H1 (cell line): ENCODE results near the gene ZNF705A. TPM values are rescaled to one million over a fixed set of nuclear protein-coding genes. Genes with fewer than 3 reads are reported as not detected.
A peak's percentile ranks its signal among the peaks of the same experiment; 100 is the strongest.
"Not testable (repeated sequence)": the region's sequence is repeated elsewhere in the genome, so short reads cannot be mapped to it uniquely, and the experiment has no call there.

ENCODE experiments used
- CTCF ChIA-PET: fragments of 300-600 bp; sonication (Branson Sonifier 250); formaldehyde crosslinking; loops from one replicate; lab custom pipeline; 2021; ENCODE audit not compliant: partially characterized antibody; lab: Charles Lee
- POLR2A ChIA-PET: fragments of 300-600 bp; sonication (Branson Sonifier 250); formaldehyde crosslinking; loops from one replicate; lab custom pipeline; 2021; ENCODE audit warnings: inconsistent platforms; ENCODE audit not compliant: partially characterized antibody; lab: Charles Lee
- DNase-seq, 2 experiments: peaks; one replicate each; pipeline versions ENCODE4 v3.0.0 to v3.0.0-alpha.2; 2010 to 2022; ENCODE audit warnings: low spot score in 2 of 2, low read depth in 1 of 2, mixed read lengths in 1 of 2
- FAIRE-seq: peaks from 2 replicates; lab custom pipeline; 2011; peaks lifted over from hg19 to GRCh38; lab: Jason Lieb, UNC
- H2AFZ ChIP-seq: 2 replicates; pipeline ENCODE4 v1.8.1; 2012; ENCODE audit warnings: low read length, inconsistent platforms
- H2AK5ac ChIP-seq: 2 replicates; pipeline ENCODE4 v1.6.1; 2013; ENCODE audit warnings: low read depth, low read length
- H2BK120ac ChIP-seq: replicated peaks from 2 replicates; pipeline ENCODE3; 2013; ENCODE audit warnings: low read depth, low read length, inconsistent platforms
- H2BK12ac ChIP-seq: 2 replicates; pipeline ENCODE4 v1.6.1; 2013; ENCODE audit warnings: low read depth, low read length
- H2BK15ac ChIP-seq: 2 replicates; pipeline ENCODE4 v1.6.1; 2013; ENCODE audit warnings: low read length
- H2BK20ac ChIP-seq: 2 replicates; pipeline ENCODE4 v1.6.1; 2013; ENCODE audit warnings: low read length
- H2BK5ac ChIP-seq: 2 replicates; pipeline ENCODE4 v1.6.1; 2013; ENCODE audit warnings: low read depth, low read length
- H3K14ac ChIP-seq: 2 replicates; pipeline ENCODE4 v1.6.1; 2013; ENCODE audit warnings: inconsistent platforms; ENCODE audit not compliant: insufficient read length
- H3K18ac ChIP-seq: 2 replicates; pipeline ENCODE4 v1.6.1; 2013; ENCODE audit warnings: low read length; ENCODE audit errors: extremely low read depth
- H3K23ac ChIP-seq: 2 replicates; pipeline ENCODE4 v1.6.1; 2013; ENCODE audit warnings: inconsistent platforms; ENCODE audit not compliant: insufficient read length
- H3K23me2 ChIP-seq: 2 replicates; pipeline ENCODE4 v1.6.1; 2013; ENCODE audit warnings: low read depth, low read length
- H3K27ac ChIP-seq: 2 replicates; pipeline ENCODE4 v1.6.1; 2011; ENCODE audit warnings: low read depth, low read length, inconsistent platforms
- H3K27me3 ChIP-seq, 4 experiments: replicated peaks in 1 of 4; 1 replicate in 1 of 4; 2 replicates in 3 of 4; pipeline versions ENCODE4 v1.6.1 to v1.8.1; 2011 to 2013; ENCODE audit warnings: low read length in 3 of 4, mild to moderate bottlenecking in 3 of 4, inconsistent platforms in 2 of 4, mixed read lengths in 2 of 4, moderate library complexity in 1 of 4; ENCODE audit not compliant: control insufficient read depth in 3 of 4, insufficient read depth in 3 of 4; ENCODE audit errors: extremely low read depth in 1 of 4
- H3K36me3 ChIP-seq, 4 experiments: 2 replicates each; pipeline versions ENCODE4 v1.6.1 to v1.8.1; 2011 to 2013; ENCODE audit warnings: mild to moderate bottlenecking in 4 of 4, low read length in 3 of 4, moderate library complexity in 2 of 4, control low read depth in 1 of 4, inconsistent platforms in 1 of 4; ENCODE audit not compliant: insufficient read depth in 4 of 4, control insufficient read depth in 2 of 4
- H3K4ac ChIP-seq: replicated peaks from 2 replicates; pipeline ENCODE3; 2013; ENCODE audit warnings: low read length, low read depth, mixed read lengths, inconsistent platforms; ENCODE audit not compliant: insufficient read length
- H3K4me1 ChIP-seq, 4 experiments: replicated peaks in 1 of 4; 1 replicate in 1 of 4; 2 replicates in 3 of 4; pipeline versions ENCODE4 v1.6.1 to v1.8.1; 2011 to 2013; ENCODE audit warnings: low read length in 3 of 4, inconsistent platforms in 2 of 4, mixed read lengths in 1 of 4; ENCODE audit not compliant: insufficient read depth in 4 of 4, control insufficient read depth in 3 of 4
- H3K4me2 ChIP-seq, 2 experiments: 2 replicates each; pipeline versions ENCODE4 v1.6.1 to v1.8.1; 2011 to 2013; ENCODE audit warnings: low read depth in 2 of 2, low read length in 2 of 2, control low read depth in 1 of 2, inconsistent platforms in 1 of 2, mild to moderate bottlenecking in 1 of 2; ENCODE audit not compliant: insufficient read depth in 1 of 2
- H3K4me3 ChIP-seq, 4 experiments: fragments of 200-600, 300-600 bp in 1 of 4; sonication (generic), shearing (Covaris generic), sonication (Bioruptor Twin) in 1 of 4; 2 replicates each; pipeline versions ENCODE4 v1.5.1 to v1.8.1; 2011 to 2016; ENCODE audit warnings: low read length in 4 of 4, low read depth in 3 of 4, control low read depth in 2 of 4, inconsistent platforms in 2 of 4, mild to moderate bottlenecking in 2 of 4, mixed read lengths in 1 of 4, moderate library complexity in 1 of 4; ENCODE audit not compliant: insufficient read depth in 2 of 4; ENCODE audit errors: extremely low read depth in 1 of 4
- H3K56ac ChIP-seq: replicated peaks from 2 replicates; pipeline ENCODE3; 2013; ENCODE audit warnings: low read depth, mild to moderate bottlenecking, mixed read lengths, low read length, inconsistent platforms; ENCODE audit not compliant: insufficient read length
- H3K79me1 ChIP-seq: 2 replicates; pipeline ENCODE4 v1.6.1; 2013; ENCODE audit warnings: low read depth, low read length, control low read depth
- H3K79me2 ChIP-seq, 2 experiments: 2 replicates each; pipeline versions ENCODE4 v1.6.1 to v1.8.1; 2012 to 2013; ENCODE audit warnings: low read length in 2 of 2, mild to moderate bottlenecking in 2 of 2, inconsistent platforms in 1 of 2; ENCODE audit not compliant: insufficient read depth in 2 of 2, control insufficient read depth in 1 of 2
- H3K9ac ChIP-seq, 4 experiments: replicated peaks in 1 of 4; 1 replicate in 1 of 4; 2 replicates in 3 of 4; pipeline versions ENCODE4 v1.6.1 to v1.8.1; 2011 to 2013; ENCODE audit warnings: low read depth in 3 of 4, low read length in 3 of 4, control low read depth in 2 of 4, mild to moderate bottlenecking in 2 of 4, moderate library complexity in 2 of 4, inconsistent platforms in 1 of 4; ENCODE audit errors: extremely low read depth in 1 of 4
- H3K9me3 ChIP-seq, 2 experiments: 2 replicates each; pipeline versions ENCODE4 v1.6.1 to v1.8.1; 2012 to 2013; ENCODE audit warnings: mild to moderate bottlenecking in 2 of 2, moderate library complexity in 2 of 2, control low read depth in 1 of 2, inconsistent platforms in 1 of 2, low read depth in 1 of 2, low read length in 1 of 2, mixed read lengths in 1 of 2; ENCODE audit not compliant: insufficient read depth in 2 of 2
- H4K20me1 ChIP-seq, 2 experiments: replicated peaks in 1 of 2; 2 replicates each; pipeline versions ENCODE3 to v1.8.1; 2011 to 2013; ENCODE audit warnings: inconsistent platforms in 2 of 2, low read length in 2 of 2, mild to moderate bottlenecking in 1 of 2; ENCODE audit not compliant: insufficient read depth in 2 of 2, control insufficient read depth in 1 of 2
- H4K5ac ChIP-seq: 2 replicates; pipeline ENCODE4 v1.6.1; 2013; ENCODE audit warnings: low read length, low read depth, mixed read lengths, inconsistent platforms; ENCODE audit not compliant: insufficient read length
- H4K8ac ChIP-seq: 2 replicates; pipeline ENCODE4 v1.8.0; 2013; ENCODE audit warnings: mild to moderate bottlenecking, moderate library complexity, low read length, inconsistent platforms; ENCODE audit not compliant: insufficient read depth; ENCODE audit errors: extremely low read depth
- H4K91ac ChIP-seq: replicated peaks from 2 replicates; pipeline ENCODE3; 2013; ENCODE audit warnings: low read length, mixed read lengths, inconsistent platforms; ENCODE audit not compliant: insufficient read length
- WGBS, 2 experiments: shearing (Covaris generic) in 1 of 2; methylation state at CpG; one replicate each; pipeline versions ENCODE4 v1.1.6 to v1.1.7; 2013 to 2015; ENCODE audit warnings: low lambda C conversion rate in 2 of 2, mixed read lengths in 2 of 2, inconsistent platforms in 1 of 2, low coverage in 1 of 2, missing lambda C conversion rate in 1 of 2; ENCODE audit not compliant: insufficient replicate concordance in 2 of 2, insufficient coverage in 1 of 2, insufficient read length in 1 of 2; ENCODE audit errors: extremely low coverage in 1 of 2, missing lambda C conversion rate in 1 of 2; 5-methylcytosine and 5-hydroxymethylcytosine counted together
- polyA plus RNA-seq, 7 experiments: library from polyadenylated mRNA; depleted of rRNA in 3 of 7; stranded (reverse) in 5 of 7; unstranded in 2 of 7; fragments of >200 nt in 5 of 7; fragments of 200-250 nt in 2 of 7; gene quantifications; 1 replicate in 5 of 7; 2 replicates in 1 of 7; 4 replicates in 1 of 7; pipeline versions ENCODE4 v1.2.1 to v1.2.3, GENCODE V29; 2011 to 2013; ENCODE audit warnings: missing spikeins in 2 of 7, mixed read lengths in 2 of 7
- total RNA-seq: library from RNA; stranded (reverse); fragmentation: NEBNext Ultra II Directional; extraction: Animal tissue kit (Norgen Biotek cat#: 25700); gene quantifications from 2 replicates; pipeline ENCODE4 v1.2.1, GENCODE V29; 2021

ZNF705A gene
- total and polyA plus RNA-seq, 2 of the 8 experiments (the other 6 are each of a cell fraction or from before 2014, with no cell fraction given), result not detected

- H3K4ac ChIP-seq, H3K23ac ChIP-seq, H2BK12ac ChIP-seq, H4K20me1 ChIP-seq, H3K79me2 ChIP-seq, H3K36me3 ChIP-seq, H2BK5ac ChIP-seq, H3K4me3 ChIP-seq, H3K9me3 ChIP-seq, H3K79me1 ChIP-seq, H3K14ac ChIP-seq, H3K18ac ChIP-seq, H4K5ac ChIP-seq, H3K56ac ChIP-seq, H4K8ac ChIP-seq, H3K4me1 ChIP-seq, H3K27me3 ChIP-seq, H2BK20ac ChIP-seq, H2BK15ac ChIP-seq, H3K9ac ChIP-seq, H4K91ac ChIP-seq, FAIRE-seq, H3K27ac ChIP-seq, H2BK120ac ChIP-seq, H2AK5ac ChIP-seq, H2AFZ ChIP-seq, H3K23me2 ChIP-seq: not testable (repeated sequence)
- ChIA-PET POLR2A (interaction anchor here (0.6 kb wide), 1 partner anchor 9 kb away, joined by 4 read pairs; no protein-coding TSS in a partner anchor), CTCF (interaction anchor here (1.1 to 1.3 kb wide), 2 partner anchors 19 to 110 kb away, joined by 3 to 4 read pairs; no protein-coding TSS in a partner anchor)
- 82% methylated on average over 26 of the region's 26 CpGs; no CpG with 5 or more reads in 1 of the 2 experiments for WGBS, 2 experiments
- DNase-seq, result peak in 1 of 2 experiments; percentile 46
- peak overlapping the region in 1 of 2 experiments; percentile 42; a peak in 2 of 4 replicates for H3K4me2 ChIP-seq
Measured at GRCh38 chr12:8218711-8219382, 62.0 kb downstream of the ZNF705A start.

- H3K18ac ChIP-seq, H3K27ac ChIP-seq, H3K27me3 ChIP-seq, FAIRE-seq, DNase-seq, H2BK15ac ChIP-seq, H4K5ac ChIP-seq, H2AK5ac ChIP-seq, H3K4me3 ChIP-seq, CTCF ChIA-PET, POLR2A ChIA-PET, H3K4me1 ChIP-seq, H2AFZ ChIP-seq, H3K36me3 ChIP-seq, H3K79me1 ChIP-seq, H2BK5ac ChIP-seq, H2BK20ac ChIP-seq, H3K9me3 ChIP-seq, H3K23ac ChIP-seq, H4K20me1 ChIP-seq, H3K14ac ChIP-seq, H2BK12ac ChIP-seq, H3K4me2 ChIP-seq, H4K8ac ChIP-seq, H4K91ac ChIP-seq, H3K4ac ChIP-seq, H3K23me2 ChIP-seq, H3K56ac ChIP-seq, H2BK120ac ChIP-seq, H3K79me2 ChIP-seq, H3K9ac ChIP-seq: not testable (repeated sequence)
- WGBS, 2 experiments, result 87% methylated on average over 21 of the region's 21 CpGs; no CpG with 5 or more reads in 1 of the 2 experiments
Measured at GRCh38 chr12:8221375-8221774, 64.6 kb downstream of the ZNF705A start.
